GM12878 (cell line): ENCODE measurements around the gene GFOD2.

Source experiments
- CHD4 ChIP-seq: fragments of 200-600 bp; sonication (generic); IDR thresholded peaks from 2 replicates; pipeline ENCODE4 v1.6.1; 2016; ENCODE audit warnings: mild to moderate bottlenecking
- TF ChIP-seq, protein P1 (sequence below): IDR thresholded peaks from 2 replicates; pipeline ENCODE4 v1.6.1; 2011; ENCODE audit warnings: mild to moderate bottlenecking, low read depth, low read length, moderate library complexity; ENCODE audit not compliant: insufficient replicate concordance

DNA sequence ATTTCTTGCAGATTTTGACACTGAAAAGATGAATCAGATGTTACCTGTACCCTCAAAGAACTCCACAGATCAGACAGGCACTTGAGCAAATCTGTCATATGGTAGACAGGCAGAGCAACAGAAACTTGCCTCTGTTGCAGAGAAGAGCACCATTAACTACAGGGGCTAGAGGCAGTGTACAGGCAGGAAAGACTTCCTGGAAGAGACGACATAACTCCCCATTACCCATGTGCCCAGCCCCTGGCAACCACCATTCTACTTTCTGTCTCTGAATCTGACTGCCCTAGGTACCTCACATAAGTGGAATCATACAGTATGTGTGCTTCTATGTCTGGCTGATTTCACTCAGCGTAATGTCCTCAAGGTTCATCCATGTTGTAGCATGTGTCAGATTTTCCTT lies 15.5 kb downstream of the GFOD2 start:
- TF ChIP-seq, protein P1, sequence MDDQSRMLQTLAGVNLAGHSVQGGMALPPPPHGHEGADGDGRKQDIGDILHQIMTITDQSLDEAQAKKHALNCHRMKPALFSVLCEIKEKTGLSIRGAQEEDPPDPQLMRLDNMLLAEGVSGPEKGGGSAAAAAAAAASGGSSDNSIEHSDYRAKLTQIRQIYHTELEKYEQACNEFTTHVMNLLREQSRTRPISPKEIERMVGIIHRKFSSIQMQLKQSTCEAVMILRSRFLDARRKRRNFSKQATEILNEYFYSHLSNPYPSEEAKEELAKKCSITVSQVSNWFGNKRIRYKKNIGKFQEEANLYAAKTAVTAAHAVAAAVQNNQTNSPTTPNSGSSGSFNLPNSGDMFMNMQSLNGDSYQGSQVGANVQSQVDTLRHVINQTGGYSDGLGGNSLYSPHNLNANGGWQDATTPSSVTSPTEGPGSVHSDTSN, result no peak
- TF ChIP-seq CHD4, result no peak
